Adrenal gland (tissue), 19 donors: ENCODE measurements around the gene ANKFN1. TPM values are rescaled to one million over a fixed set of nuclear protein-coding genes. Genes with fewer than 3 reads are reported as not detected.

ENCODE experiments used
- DNase-seq, 7 donors: peaks; one replicate each; pipeline ENCODE4 v3.0.0-alpha.2; 2019 to 2020
- H3K27ac ChIP-seq, 5 donors: fragments of 200-600 bp; sonication (generic) in 4 of 5; 1 replicate in 3 of 5; 2 replicates in 2 of 5; pipeline versions ENCODE4 v1.5.1 to v1.8.0; 2016 to 2020; ENCODE audit warnings: mild to moderate bottlenecking in 1 of 5
- H3K27me3 ChIP-seq: fragments of 200-600 bp; 2 replicates; pipeline ENCODE4 v1.8.0; 2021
- H3K36me3 ChIP-seq, 2 donors: fragments of 200-600 bp; replicated peaks in 1 of 2; 1 replicate in 1 of 2; 2 replicates in 1 of 2; pipeline versions ENCODE4 v1.5.1 to v1.8.0; 2018 to 2022
- H3K4me1 ChIP-seq, 2 donors: fragments of 200-600 bp; replicated peaks in 1 of 2; 1 replicate in 1 of 2; 2 replicates in 1 of 2; pipeline versions ENCODE4 v1.5.1 to v1.8.0; 2018 to 2021
- H3K4me3 ChIP-seq, 4 donors: fragments of 200-600 bp; sonication (generic) in 3 of 4; one replicate each; pipeline ENCODE4 v1.5.1; 2016 to 2018
- H3K9me3 ChIP-seq, 3 donors: fragments of 200-600 bp; sonication (generic) in 1 of 3; replicated peaks in 1 of 3; 1 replicate in 2 of 3; 2 replicates in 1 of 3; pipeline versions ENCODE4 v1.5.1 to v1.8.0; 2016 to 2021
- CTCF ChIP-seq, 6 experiments: fragments of 450-650 bp in 4 of 6; fragments of 200-600 bp in 2 of 6; sonication (generic) in 1 of 6; IDR thresholded peaks; 1 replicate in 5 of 6; 2 replicates in 1 of 6; pipeline versions ENCODE4 v1.5.1 to v1.8.0; 2016 to 2021; ENCODE audit warnings: antibody characterized with exemption in 6 of 6, mild to moderate bottlenecking in 2 of 6, moderate library complexity in 1 of 6
- POLR2A ChIP-seq, 2 donors: fragments of 450-650 bp; IDR thresholded peaks; one replicate each; pipeline ENCODE4 v1.6.1; 2017; ENCODE audit warnings: antibody characterized with exemption in 2 of 2, mild to moderate bottlenecking in 2 of 2, moderate library complexity in 1 of 2
- WGBS, 4 donors: extraction: QIAGEN DNeasy Blood & Tissue Kit in 2 of 4; methylation state at CpG; one replicate each; pipeline versions ENCODE4 v1.1.5 to v1.1.7; 2013 to 2017; 5-methylcytosine and 5-hydroxymethylcytosine counted together
- intact Hi-C, 2 donors: fragments of 100-400 bp; cut with DNase I; formaldehyde crosslinking; loops; one replicate each; pipeline versions ENCODE4 v1.14.1 to v1.15.0; 2022 to 2023
- long read RNA-seq, 10 donors: library from polyadenylated mRNA in 3 of 10; unstranded in 2 of 10; stranded (forward) in 1 of 10; transcript quantifications; one replicate each; pipeline ENCODE4 v2.0.0 and lab custom pipeline, GENCODE V29; 2021 to 2026
- polyA plus RNA-seq, 3 donors: library from polyadenylated mRNA; stranded (reverse); fragments of 200-250 nt in 2 of 3; fragments of 350-450 nt in 1 of 3; fragmentation: Illumina TruSeq in 1 of 3; extraction: RNeasy Lipid Tissue Mini Kit (QIAGEN cat#74804) in 1 of 3; gene quantifications; one replicate each; pipeline ENCODE4 v1.2.3, GENCODE V29; 2013 to 2014
- total RNA-seq, 9 donors: library from RNA; depleted of rRNA in 4 of 9; stranded (reverse); fragments of >200 nt in 4 of 9; fragments of 120-200 nt in 1 of 9; fragmentation: NEBNext Ultra II Directional in 1 of 9; extraction: Animal tissue kit (Norgen Biotek cat#: 25700) in 1 of 9; gene quantifications; one replicate each; pipeline versions ENCODE4 v1.1.0 to v1.2.4, GENCODE V29; 2013 to 2023
- donor health status: healthy with polysubstance abuse.
- donor health status: Bipolar disorder and iron deficiency.
- donor health status: DM: yes; HTN: yes; CAD: no.
- donor health status: DM: no; HTN: no; CAD: no.
- donor health status: DM: no; HTN: no; CAD: no.
- donor health status: DM: yes; HTN: yes; CAD: no.

ANKFN1 gene, protein sequence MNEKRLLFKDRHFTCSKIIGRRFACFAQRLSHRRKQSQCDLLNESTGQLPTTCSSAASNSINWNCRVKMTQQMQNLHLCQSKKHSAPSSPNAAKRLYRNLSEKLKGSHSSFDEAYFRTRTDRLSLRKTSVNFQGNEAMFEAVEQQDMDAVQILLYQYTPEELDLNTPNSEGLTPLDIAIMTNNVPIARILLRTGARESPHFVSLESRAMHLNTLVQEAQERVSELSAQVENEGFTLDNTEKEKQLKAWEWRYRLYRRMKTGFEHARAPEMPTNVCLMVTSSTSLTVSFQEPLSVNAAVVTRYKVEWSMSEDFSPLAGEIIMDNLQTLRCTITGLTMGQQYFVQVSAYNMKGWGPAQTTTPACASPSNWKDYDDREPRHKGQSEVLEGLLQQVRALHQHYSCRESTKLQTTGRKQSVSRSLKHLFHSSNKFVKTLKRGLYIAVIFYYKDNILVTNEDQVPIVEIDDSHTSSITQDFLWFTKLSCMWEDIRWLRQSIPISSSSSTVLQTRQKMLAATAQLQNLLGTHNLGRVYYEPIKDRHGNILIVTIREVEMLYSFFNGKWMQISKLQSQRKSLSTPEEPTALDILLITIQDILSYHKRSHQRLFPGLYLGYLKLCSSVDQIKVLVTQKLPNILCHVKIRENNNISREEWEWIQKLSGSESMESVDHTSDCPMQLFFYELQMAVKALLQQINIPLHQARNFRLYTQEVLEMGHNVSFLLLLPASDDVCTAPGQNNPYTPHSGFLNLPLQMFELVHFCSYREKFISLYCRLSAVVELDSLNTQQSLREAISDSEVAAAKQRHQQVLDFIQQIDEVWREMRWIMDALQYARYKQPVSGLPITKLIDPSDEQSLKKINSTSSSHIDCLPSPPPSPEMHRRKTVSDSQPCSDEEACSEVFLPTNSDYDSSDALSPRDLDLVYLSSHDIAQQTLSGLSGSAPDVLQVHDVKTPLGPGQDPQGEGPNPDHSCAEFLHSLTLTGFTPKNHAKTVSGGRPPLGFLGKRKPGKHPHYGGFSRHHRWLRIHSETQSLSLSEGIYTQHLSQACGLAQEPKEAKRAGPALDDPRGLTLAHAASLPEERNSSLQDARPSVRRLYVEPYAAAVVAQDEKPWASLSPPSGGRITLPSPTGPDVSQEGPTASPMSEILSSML
- 1 to 10 TPM in 1 of 9 donors, under 1 TPM in 3, not detected in 5; 0.19 to 1.4 (median 0.47) TPM for total RNA-seq
- 1 to 10 TPM in 1 of 3 donors, under 1 TPM in 2; 0.18 to 1.6 (median 0.40) TPM for polyA plus RNA-seq
- long read RNA-seq, donor 1 = 0 reads
- long read RNA-seq, donor 2 = 0 reads
- long read RNA-seq, donor 3 = 0 reads
- long read RNA-seq, donor 4 = 0 reads
- long read RNA-seq, donor 5 = 0 reads
- long read RNA-seq, donor 6 = 0 reads
- long read RNA-seq, donor 7 = 0 reads
- long read RNA-seq, donor 8 = 0 reads
- long read RNA-seq, donor 9 = 0 reads
- long read RNA-seq, donor 10 = 0 reads

DNA sequence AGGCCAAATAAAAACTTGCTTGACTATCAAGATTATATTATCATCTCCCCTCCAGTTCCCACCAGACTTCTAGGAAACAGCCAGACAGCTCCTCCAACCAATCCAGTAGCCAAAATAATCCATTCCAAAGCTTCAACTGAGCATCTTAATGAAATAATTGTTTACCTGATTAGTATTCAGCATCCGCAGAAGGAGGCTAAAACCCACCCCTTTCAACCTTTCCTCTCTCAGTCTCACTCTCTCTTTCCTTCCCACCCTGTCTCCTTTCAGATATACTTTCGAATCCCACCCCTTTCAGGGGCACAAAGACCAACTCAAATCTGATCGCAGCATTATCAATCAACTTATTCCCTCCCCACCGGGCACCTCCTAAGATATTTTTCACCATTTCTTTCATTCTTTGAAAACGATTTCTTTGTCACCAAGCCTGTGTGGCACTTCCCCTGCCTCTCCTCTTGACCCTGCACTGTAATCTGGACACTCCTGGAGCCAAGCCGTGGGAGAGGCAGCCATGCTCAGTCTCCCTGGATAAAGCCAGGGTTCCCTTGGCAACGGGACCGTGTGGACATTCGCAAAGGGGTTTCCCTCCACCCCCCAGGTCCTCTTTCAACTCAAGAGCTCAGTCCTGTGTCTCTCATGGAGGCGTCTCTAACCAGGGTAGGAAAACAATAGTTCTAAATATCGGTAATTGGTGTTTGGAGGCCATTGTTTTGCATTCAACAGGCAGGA lies at the start of gene ANKFN1:
Gene ANKFN1 (plus strand): TSS at position 602 of the 729 bp plus-strand sequence. CDS start 59,193 bp downstream, outside the sequence.
- intact Hi-C loops = no loop called here
- no peak for TF ChIP-seq CTCF (IDR thresholded peaks at IDR 0.05)
- no peak for TF ChIP-seq POLR2A (IDR thresholded peaks at IDR 0.05)
- no peak within 1 kb of the TSS for H3K4me3 ChIP-seq
- H3K4me1 ChIP-seq = no peaks in the 10 kb centered on the region
- no peak for DNase-seq
- no peak within 1 kb of the TSS for H3K27ac ChIP-seq
- H3K36me3 ChIP-seq = no peaks in the 10 kb centered on the region
- no peaks in the 10 kb centered on the region for H3K9me3 ChIP-seq
- 69 to 78% (median 75%) methylated on average over 11 of the region's 11 CpGs for WGBS, 4 donors
- no peaks in the 10 kb centered on the region for H3K27me3 ChIP-seq

DNA sequence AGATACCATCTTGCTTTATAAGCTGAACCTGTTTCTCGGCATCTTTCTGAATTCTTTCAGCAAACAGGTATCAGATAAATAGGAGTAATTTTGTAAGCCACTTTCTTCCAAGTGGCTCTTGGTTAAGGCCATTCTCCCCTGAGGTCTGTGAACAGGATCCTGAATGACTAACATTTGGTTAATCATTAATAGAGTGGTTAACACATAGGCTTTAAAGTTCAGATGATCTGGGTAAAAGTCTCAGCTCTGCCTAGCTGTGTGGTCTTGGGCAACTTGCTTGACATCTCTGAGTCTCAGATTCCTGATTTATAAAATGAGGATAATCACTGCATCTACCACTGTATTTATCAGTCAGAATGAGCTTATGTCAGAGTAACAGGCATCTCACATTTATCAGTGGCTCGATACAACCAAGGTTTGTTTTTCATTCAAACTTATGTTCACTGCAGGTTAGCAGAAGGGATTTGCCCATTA lies 44.4 kb upstream of the ANKFN1 start:
- H3K4me3 ChIP-seq = no peak overlapping the region
- H3K4me1 ChIP-seq = no peaks in the 10 kb centered on the region
- H3K9me3 ChIP-seq = no peaks in the 10 kb centered on the region
- 75 to 80% (median 76%) methylated on average over 2 of the region's 2 CpGs for WGBS, 4 donors
- intact Hi-C loops = no loop called here
- TF ChIP-seq POLR2A (IDR thresholded peaks at IDR 0.05) (no peak), CTCF (IDR thresholded peaks at IDR 0.05) (no peak)
- H3K36me3 ChIP-seq = no peaks in the 10 kb centered on the region
- DNase-seq = no peak
- H3K27me3 ChIP-seq = no peaks in the 10 kb centered on the region
- H3K27ac ChIP-seq = no peak overlapping the region

- TF ChIP-seq POLR2A (IDR thresholded peaks at IDR 0.05) = no peak
- H3K4me3 ChIP-seq = no peak overlapping the region
- no peak for DNase-seq
- H3K36me3 ChIP-seq = no peaks in the 10 kb centered on the region
- no peaks in the 10 kb centered on the region for H3K27me3 ChIP-seq
- no peaks in the 10 kb centered on the region for H3K9me3 ChIP-seq
- no peaks in the 10 kb centered on the region for H3K4me1 ChIP-seq
- WGBS, 4 donors = 61 to 72% (median 69%) methylated on average over 3 of the region's 3 CpGs
- H3K27ac ChIP-seq = no peak overlapping the region
- intact Hi-C loops = no loop called here
Measured at GRCh38 chr17:56109836-56110235, 43.4 kb upstream of the ANKFN1 start.
